RPMI7951 (cell line): ENCODE data around the gene DERA. TPM values are rescaled to one million over a fixed set of nuclear protein-coding genes. Genes with fewer than 3 reads are reported as not detected.
"Not testable (repeated sequence)": the region's sequence is repeated elsewhere in the genome, so short reads cannot be mapped to it uniquely, and the experiment has no call there.

Experiments used
- DNase-seq: peaks from one replicate; pipeline ENCODE4 v3.0.0-alpha.2; 2012; ENCODE audit warnings: low read depth
- total RNA-seq: library from RNA; depleted of rRNA; stranded (reverse); fragments of >200 nt; shearing (Covaris generic); gene quantifications from 2 replicates; pipeline ENCODE4 v1.2.3, GENCODE V29; 2014

The DERA gene
- total RNA-seq, 1 experiment from 2014 or later = 58.0 TPM

DNA sequence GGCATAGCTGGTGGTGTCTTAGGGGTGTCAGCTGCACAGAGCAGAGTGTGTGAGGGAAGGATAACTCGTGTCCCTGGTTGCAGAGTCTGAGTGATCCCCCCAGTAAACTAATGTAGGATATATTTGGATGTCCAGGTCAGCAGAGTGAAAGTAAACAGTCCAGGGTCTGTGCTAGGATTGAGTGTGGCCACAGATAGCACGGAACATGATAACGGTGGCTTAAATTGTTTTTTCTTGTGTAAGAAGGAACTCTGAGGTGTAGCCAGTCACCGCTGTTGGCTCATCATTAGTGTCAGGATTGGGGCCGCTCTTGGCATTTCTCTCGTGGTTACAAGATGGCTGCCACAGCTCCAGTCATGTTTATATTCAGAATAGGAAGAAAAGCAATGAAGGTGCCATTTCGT lies 97.3 kb downstream of the DERA start:
- DNase-seq = no peak

DNA sequence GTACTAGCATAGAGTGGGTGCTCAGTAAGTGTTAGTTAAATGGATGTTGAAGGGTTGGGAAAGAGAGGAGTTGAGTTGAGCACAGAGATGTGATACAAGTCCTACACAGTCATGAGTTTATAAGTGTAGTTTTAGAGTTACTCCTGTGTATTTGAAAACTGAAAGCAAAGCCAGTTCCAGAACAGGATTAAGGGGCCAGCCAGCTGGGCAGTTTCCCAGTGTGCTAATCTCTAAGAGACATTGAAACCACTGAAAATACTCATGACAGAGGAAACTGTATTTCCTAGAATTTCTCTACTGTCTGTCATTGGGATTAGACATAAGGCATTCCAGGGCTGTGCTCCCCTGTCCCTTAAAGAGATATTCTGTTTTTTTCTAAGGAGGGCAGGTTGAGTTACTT lies 101.0 kb downstream of the DERA start:
- no peak for DNase-seq

DNA sequence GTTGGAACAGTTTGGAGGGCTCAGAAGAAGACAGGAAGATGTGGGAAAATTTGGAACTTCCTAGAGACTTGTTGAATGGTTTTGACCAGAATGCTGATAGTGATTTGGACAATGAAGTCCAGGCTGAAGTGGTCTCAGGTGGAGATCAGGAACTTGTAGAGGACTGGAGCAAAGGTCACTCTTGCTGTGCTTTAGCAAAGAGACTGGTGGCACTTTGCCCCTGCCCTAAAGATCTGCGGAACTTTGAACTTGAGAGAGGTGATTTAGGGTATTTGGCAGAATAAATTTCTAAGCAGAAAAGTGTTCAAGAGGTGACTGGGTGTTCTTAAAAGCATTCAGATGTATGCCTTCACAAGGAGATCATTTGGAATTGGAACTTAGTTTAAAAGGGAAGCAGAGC lies 102.6 kb downstream of the DERA start:
- DNase-seq = not testable (repeated sequence)

DNA sequence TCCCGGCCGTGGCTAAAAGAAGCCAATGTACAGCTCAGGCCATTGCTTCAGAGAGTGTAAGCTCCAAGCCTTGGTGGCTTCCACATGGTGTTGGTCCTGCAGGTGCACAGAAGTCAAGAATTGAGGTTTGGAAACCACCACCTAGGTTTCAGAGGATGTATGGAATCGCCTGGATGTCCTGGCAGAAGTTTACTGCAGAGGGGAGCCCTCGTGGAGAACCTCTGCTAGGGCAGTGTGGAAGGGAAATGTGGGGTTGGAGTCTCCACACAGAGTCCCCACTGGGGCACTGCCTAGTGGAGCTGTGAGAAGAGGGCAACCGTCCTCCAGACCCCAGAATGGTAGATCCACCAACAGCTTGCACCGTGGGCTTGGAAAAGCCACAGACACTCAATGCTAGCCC lies 103.3 kb downstream of the DERA start:
- not testable (repeated sequence) for DNase-seq

DNA sequence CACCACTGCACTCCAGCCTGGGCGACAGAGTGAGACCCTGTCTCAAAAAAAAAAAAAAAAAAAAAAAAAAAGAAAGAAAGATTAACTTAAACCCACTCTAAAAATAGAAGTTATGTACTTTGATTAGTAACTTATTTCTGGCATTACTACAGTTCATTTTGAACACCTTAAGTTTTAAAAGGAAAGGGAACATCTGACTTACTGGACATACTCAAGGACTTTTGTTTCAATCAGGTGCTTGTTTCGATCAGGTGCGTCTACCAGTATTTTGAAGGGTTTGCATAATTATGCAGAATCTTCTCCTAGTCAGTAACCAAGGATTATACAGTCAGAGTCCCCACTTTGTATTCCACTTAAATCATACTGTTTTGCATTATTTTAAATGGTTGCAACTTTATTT lies 105.6 kb downstream of the DERA start:
- no peak for DNase-seq

DNA sequence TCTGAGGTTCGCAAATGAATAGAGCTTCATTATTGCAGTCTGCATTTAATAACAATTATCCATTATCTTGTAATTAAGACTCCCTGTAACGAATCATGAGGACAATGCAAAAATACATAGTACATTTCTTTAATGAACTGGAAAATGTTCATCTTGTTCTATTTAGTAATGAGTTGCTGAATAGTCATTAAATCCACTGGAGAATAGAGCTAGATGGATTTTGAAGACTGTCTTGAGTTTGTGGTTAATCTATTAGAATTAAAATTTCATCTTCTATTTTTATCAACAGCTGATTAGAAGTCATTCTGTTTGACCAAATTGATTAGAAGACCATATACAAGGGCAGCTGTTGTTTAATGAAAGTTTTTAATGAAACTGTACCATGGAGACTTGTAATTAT lies 107.2 kb downstream of the DERA start:
- DNase-seq = no peak

DNA sequence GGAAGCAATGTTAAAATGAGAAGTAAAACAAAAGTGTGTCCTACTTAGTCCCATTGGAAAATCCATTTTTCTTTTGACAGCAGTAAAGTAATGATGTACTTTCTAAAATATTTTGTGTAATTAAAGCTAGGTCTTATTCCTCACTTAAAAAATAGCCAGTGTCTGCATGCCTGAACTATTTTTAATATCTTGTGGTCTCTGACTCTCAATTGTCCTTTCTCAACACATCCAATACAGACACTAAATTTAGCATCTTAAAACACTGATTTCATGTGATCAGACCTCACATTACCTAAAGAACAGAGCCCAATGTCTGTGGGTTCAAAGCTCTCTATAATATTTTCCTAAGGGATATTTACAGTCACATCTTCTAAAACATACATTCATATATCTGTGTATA lies 108.0 kb downstream of the DERA start:
- DNase-seq = no peak

DNA sequence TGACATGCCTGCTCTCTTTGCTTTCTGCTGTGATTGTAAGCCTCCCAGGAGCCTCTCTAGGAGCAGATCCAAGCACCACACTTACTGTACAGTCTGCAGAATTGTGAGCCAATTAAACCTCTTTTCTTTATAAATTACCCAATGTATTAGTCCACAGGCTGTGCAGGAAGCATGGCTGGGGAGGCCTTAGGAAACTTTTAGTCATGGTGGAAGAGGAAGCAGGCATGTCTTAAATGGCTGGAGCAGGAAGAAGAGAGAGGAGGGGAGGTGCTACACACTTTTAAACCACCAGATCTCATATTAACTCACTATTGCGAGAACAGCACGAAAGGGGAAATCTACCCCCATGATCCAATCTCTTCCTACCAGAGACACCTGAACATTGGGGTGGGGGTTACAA lies 108.9 kb downstream of the DERA start:
- no peak for DNase-seq

DNA sequence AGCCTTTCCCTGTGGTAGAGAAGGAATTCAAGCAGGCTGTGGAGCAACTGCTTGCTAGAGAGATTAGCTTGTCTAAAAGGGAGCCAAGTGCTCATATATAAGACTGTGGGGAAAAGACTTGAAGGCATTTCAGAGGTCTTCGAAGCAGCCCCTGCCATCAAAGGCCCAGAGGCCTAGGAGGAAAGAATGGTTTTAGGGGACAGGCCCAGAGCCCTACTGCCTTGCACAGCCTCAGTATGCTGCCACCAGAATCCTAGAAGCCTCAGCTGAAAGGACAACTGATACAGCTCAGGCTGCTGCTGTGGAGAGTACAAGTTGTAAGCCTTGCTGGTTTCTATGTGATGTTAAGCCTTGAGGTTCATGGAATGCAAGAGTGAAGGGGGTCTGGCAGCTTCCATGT lies 109.9 kb downstream of the DERA start:
- no peak for DNase-seq

DNA sequence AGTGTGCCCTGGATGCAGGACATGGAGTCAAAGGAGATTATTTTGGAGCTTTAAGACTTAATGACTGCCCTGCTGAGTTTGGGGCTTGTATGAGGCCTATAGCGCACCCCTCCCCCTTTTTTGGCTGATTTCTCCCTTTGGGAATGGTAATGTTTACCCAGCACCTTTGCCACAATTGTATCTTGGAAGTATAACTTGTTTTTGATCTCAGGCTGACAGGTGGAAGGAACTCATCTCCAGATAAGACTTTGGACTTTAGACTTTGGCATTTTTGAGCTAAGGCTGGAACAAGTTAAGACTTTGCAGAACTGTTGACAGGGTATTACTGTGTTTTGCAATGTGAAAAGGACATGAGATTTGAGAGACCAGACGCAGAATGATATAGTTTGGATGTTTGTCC lies 110.5 kb downstream of the DERA start:
- no peak for DNase-seq

DNA sequence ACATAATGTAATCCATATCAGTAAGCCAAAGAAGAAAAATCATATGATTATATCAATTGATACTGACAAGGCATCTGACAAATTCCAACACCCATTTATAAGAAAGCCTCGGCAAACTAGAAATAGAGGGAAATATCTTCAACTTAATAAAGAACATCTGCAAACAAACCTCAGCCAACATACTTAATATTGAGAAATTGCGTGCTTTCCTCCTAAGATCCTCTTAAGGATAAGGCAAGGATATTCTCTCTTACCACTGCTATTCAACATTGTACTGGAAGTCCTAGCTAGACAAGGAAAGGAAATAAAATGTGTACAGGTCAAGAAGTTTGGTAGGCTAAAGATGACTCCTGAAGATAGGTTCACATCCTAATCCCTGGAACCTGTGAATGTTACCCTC lies 115.9 kb downstream of the DERA start:
- DNase-seq = no peak

DNA sequence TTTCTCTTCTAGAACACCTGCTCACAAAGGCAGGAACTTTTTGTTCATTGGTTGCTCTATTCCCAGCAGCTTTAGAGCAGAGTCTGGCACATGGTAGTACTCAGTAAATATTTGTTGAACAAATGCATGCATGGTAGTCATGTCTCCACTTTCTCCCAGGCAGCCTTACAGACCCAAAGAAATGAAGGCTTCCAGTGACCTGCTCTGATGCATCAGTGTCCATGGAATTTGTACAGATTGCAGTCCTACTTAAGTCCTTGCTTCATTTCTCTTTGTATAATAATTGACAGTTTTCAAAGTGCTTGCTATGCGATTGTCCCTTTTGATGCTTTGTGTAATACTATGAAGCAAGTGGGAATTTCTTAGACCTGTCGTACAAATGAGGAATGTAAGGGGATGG lies 119.6 kb downstream of the DERA start:
- no peak for DNase-seq

DNA sequence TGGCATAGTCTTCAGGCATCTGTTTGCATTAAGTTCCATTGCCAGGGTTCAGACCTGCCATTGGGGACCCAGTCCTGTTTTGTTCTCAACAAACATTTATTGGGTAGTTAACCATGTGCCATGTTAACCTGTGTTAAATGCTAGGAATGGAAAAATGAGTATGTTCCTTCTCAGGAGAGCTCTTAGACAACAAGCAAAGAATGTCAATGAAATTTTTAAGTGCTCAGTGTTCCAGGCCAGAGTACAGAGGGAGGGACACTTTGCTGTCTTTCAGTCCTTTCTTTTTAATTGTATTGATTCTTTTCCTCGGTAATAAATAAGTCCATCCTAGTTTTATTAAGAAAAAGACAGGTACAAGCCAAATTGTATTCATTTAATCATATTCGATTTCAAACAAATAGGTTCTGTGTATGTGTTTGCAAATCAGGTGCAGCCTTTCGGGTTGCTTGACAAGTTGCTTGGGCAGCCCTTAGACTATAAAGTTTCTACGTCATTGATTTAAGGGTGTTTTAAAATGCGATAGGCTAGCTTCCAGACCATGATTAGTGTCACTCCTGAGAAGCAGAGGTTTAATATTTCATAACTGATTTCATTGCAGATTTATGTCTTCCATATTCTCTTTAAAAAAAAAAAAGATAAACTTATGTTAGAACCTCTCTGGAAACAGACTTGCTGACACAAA lies 123.1 kb downstream of the DERA start:
- no peak for DNase-seq

DNA sequence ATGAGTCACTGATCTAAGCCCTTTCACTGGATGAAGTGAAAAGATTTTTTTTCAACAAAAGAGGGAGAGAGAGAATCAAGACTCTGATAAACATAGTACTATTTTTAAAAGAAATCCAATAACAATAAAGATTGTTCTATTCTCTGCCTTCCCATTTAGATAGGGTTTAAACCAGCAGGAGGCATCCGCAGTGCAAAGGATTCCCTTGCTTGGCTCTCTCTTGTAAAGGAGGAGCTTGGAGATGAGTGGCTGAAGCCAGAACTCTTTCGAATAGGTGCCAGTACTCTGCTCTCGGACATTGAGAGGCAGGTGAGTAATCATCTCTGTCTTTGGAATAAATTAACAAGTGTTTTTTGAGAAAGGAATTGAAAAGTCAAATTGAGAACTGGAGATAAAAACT lies 124.9 kb downstream of the DERA start:
- DNase-seq = no peak

DNA sequence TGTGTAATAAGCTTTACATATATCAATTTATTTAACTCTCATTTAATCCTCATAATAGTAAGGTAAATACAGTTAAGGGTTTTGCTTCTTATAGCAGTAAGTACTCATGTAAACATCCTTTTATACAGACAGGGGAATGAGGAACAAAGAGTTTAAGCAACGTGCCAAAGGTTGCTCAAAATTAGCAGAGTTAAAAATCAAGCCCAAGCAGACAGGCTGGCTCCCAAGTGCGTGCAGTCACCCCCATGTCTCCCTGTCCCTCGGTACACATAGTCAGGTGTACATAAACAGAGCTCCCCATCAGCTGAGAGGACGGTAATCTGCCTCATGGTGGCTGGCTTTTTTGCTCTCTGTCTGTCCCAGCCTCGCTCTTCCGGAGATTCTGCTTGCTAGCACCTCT lies 126.4 kb downstream of the DERA start:
- no peak for DNase-seq

DNA sequence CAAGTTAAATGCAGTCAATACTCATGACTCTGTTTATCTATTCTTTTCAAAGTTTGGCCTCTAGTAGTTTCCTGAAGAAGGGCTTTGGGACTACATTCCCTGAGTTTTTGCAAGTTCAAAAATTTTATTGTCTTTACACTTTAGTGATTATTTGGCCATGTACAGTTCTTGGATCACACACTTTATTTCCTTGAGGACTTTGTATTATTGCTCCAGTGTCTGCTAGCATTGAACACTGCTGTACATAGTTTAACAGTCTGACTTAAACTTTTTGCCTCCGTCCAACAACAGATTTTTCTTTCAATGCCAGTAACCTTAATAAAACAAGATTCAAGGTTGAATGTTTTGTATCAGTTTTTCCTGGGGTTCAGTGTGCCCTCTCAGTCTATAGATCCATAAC lies 132.3 kb downstream of the DERA start:
- no peak for DNase-seq

DNA sequence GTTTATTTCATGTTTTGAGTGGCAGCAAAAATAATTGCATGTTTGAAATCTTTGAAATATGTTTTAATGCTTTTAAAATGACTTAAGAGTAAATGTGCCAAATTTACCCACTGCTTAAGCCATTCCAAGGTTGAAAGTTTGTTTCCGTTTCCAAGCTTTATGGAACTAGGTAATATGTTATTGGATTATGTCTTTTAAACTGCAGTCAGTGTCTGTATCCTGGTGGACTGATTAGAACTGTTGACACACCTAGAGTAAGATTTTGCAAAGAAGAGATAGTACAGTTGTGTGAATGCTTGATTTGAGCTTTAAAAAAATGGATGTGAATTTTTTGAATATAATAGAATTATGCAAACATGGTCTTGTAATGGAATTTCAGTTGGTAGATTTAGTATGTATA lies 135.1 kb downstream of the DERA start:
- no peak for DNase-seq

DNA sequence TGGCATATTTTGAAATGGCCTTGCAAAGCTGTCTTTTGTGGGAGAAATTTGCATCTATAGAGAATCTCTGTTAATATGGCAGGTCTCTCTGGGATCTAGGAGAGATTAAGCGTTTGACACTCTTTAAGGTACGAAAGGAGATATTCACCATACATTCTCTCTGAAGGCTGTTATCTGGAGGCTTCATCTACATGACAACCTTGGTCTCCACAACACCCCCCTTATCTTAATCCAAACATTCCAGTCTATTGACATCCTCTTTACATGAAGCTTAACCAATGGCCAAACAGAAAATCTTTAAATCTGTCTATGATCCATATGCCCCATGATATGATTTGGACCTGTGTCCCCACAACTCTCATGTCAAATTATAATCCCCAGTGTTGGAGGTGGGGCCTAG lies 137.4 kb downstream of the DERA start:
- no peak for DNase-seq

DNA sequence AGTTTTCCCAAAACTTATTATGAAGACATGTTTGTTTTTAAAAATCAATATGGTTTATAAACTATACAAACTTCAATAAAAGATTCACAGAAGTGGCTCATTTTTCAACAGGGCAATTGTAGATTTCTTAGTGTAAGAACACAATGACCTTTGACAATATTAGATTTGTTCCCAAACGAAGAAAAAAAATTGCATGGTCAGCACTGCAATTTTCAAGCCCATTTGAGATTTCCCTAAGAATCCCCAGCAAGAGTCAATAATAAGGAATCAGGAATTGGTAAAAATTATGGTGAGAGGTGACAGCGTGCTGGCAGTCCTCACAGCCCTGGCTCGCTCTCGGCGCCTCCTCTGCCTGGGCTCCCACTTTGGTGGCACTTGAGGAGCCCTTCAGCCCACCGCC lies 145.8 kb downstream of the DERA start:
- no peak for DNase-seq

DNA sequence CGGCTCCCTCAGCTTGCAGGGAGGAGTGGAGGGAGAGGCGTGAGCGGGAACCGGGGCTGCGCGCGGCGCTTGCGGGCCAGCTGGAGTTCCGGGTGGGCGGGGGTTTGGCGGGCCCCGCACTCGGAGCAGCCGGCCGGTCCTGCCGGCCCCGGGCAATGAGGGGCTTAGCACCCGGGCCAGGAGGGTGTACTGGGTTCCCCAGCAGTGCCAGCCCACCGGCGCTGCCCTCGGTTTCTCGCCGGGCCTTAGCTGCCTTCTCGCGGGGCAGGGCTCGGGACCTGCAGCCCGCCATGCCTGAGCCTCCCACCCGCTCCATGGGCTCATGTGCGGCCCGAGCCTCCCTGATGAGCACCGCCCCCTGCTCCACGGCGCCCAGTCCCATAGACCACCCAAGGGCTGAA lies 146.2 kb downstream of the DERA start:
- DNase-seq = not testable (repeated sequence)

DNA sequence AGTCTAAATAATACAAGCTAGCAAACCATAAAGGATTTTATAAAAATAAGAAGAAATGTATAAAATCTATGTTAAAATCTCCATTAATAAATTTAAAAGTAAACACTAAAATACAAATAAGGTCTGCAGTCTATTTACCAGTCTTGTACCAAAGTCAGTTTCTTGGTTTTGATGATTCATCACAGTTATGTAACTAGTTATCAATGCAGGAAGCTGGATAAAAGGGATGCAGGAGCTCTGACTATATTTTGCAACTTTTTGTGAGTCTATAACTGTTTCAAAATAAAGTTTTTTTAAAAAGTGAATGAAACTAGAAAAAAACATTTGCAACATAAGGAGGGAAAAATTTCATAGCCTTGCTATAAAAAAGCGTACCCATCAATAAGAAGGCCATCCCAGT lies 151.5 kb downstream of the DERA start:
- DNase-seq = no peak

DNA sequence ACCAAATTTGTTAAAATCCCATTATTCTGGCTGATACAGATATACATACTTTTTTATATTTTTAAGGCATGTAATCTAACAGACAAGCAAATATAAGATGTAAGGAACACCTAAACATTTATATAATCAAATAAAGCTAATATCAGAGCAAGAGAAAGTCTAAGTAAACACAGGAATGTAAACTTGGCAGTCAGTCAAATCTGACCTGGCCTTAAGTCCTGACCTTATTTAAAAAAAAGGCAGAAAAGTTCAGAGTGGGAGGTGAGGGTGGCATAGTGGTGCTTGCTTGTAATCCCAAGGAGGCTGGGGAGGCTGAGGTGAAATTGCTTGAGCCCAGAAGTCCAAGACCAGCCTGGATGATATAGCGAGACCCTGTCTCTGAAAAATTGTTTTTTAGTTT lies 152.6 kb downstream of the DERA start:
- no peak for DNase-seq

DNA sequence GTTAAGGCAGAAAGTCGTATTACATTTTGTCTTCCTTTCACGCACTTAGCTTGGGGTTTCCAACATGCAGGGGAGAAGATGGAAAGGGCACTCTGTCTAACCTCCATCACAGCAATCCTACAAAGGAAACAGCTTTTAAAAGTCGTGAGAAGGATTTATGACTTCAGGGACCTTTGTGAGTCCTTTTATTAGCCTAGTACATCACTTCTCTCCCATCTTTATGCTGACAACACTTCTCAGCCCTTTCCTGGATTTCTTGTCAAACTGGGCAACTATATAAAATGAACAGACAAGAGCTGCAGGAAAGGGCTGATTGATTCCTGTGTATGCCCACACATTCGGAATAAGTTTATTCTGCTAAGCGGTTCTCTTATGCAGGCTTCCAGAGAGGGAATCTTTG lies 159.0 kb downstream of the DERA start:
- no peak for DNase-seq

DNA sequence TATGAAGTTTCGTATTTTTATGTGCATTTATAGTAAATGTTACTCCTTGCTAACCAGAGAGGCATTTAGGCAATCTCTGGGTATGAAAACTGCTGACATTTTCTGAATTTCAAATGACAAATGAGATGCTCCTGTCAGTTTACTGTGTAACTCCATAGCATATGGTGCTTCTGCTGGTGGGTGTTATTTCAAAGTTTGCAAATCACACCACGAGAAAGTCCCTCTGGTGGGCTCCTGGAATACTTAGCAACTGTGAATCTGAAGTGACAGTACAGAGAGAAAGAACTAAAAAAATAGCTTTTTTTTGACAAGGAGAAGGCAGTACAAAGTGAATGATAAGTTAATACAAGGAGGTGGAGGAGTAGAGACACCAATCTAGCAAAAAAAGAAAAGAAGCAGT lies 161.5 kb downstream of the DERA start:
- DNase-seq = no peak

DNA sequence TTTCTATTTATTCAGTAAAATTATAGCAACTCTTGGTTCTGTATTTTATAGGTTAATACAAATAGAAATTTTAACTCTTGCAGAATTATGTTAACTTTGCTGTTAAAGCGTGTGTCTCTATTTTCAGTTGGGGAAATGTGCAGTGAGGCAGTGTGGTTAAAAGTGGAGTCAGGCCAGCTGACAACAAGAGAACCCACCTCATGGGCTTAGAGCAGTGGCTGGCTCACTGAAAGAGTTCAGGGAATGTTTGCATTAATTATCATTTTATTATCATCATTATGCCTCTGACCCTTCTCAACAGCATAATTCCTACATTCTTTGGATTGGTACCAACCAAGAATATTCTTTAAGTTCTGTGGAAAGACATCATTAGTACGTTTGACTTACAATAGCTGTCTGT lies 163.8 kb downstream of the DERA start:
- no peak for DNase-seq
